ENCODE measurements around the gene UBE2B. TPM values are rescaled to one million over a fixed set of nuclear protein-coding genes. Genes with fewer than 3 reads are reported as not detected.
"Not testable (repeated sequence)": the region's sequence is repeated elsewhere in the genome, so short reads cannot be mapped to it uniquely, and the experiment has no call there.

Gene UBE2B
- total RNA-seq, 1 experiment from 2014 or later, result 91.9 TPM

DNA sequence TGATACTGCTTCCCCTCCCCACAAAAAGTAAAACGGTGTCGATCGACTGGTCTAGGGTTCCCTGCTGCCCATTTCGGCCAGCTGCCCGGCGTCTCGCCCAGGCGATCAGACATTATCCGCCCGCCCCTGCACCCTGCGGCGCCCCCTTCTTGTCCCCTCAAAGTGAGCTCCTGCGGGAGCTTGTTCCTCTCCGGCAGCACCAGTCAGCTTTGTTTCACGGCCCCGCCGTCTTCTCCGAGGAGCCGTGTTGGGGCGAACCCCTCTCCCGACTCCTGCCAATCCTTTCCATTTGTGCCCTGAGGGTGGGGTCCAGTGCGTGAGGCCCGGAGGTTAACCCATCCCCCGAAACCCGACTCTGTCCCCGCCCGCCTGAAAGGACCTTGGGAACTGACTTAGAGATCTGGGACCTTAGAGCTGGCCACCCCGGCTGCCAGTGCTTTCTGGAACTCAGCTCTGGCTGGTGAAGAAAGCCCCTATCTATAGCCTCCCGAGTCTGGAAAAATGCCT is 518 bp downstream of the UBE2B start:
- Histone ChIP-seq H3K27me3 (ENCODE audit: insufficient read depth, low read length) (no peaks in the 10 kb centered on the region), H3K79me2 (ENCODE audit: insufficient read depth, low read length) (peaks cover 53% of the 10 kb centered on the region), H3K9ac (ENCODE audit: low read length) (peak overlapping the region; percentile 82), H3K9me3 (ENCODE audit: control insufficient read depth in 1 of 2, insufficient read depth in 1 of 2, low read depth in 1 of 2, low read length in 2 of 2) (no peaks in the 10 kb centered on the region), H3K4me1 (ENCODE audit: control insufficient read depth in 1 of 2, insufficient read depth in 2 of 2, low read length in 2 of 2) (peaks cover 14 to 26% of the 10 kb centered on the region in 2 experiments), H2AFZ (ENCODE audit: low read depth, low read length, poor library complexity, severe bottlenecking) (no peak overlapping the region), H3K9me2 (ENCODE audit: insufficient read depth) (no peaks in the 10 kb centered on the region), H4K20me1 (ENCODE audit: insufficient read depth) (no peaks in the 10 kb centered on the region; the same call in 1 of the 2 replicates), H3K4me3 (replicated peaks in 1 of 2; ENCODE audit: low read depth in 1 of 2, low read length in 2 of 2) (peak overlapping the region; percentile 72 to 97), H3K27ac (ENCODE audit: low read depth, low read length) (peak overlapping the region; percentile 73), H3K36me3 (ENCODE audit: control insufficient read depth in 1 of 2, insufficient read depth in 2 of 2, low read length in 2 of 2) (peaks cover 0 to 9% of the 10 kb centered on the region in 2 experiments; a peak in 2 of 4 replicates), H3K4me2 (ENCODE audit: low read length) (peak overlapping the region; percentile 88)
- ChIA-PET RAD21 (ENCODE audit: low non-redundant PET in 1 of 2, low total read pairs in 2 of 2, uncharacterized antibody in 2 of 2, unreplicated experiment in 2 of 2) (no interaction called here), CTCF (interaction anchor here (1.2 kb wide), 1 partner anchor 215 kb away, joined by 5 read pairs; no protein-coding TSS in a partner anchor), POLR2A (interaction anchor here (0.7 kb wide), 1 partner anchor 194 kb away, joined by 3 read pairs; no protein-coding TSS in a partner anchor)
- no TSS peak for BruUV-seq (replicated peaks)
- intact Hi-C loops (cut with micrococcal nuclease), result loop anchor here (1.0 to 5.0 kb wide), 2 partner anchors 153 to 215 kb away; partner anchors contain the start of gene JADE2
- peak; percentile 37 for ATAC-seq
- TF ChIP-seq ZFX (IDR thresholded peaks at IDR 0.05) (peak; percentile 5; the same call in 1 of the 2 replicates), RAD21 (IDR thresholded peaks at IDR 0.05; ENCODE audit: low read depth) (no peak)
- no peak for DNase-seq (ENCODE audit: low read depth, low spot score)

DNA sequence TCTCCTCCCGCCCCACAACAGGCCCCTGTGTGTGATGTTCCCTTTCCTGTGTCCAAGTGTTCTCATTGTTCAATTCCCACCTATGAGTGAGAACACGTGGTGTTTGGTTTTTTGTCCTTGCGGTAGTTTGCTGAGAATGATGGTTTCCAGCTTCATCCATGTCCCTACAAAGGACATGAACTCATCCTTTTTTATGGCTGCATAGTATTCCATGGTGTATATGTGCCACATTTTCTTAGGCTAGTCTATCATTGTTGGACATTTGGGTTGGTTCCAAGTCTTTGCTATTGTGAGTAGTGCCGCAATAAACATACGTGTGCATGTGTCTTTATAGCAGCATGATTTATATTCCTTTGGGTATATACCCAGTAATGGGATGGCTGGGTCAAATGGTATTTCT is 2.3 kb downstream of the UBE2B start:
- H3K9me3 ChIP-seq (ENCODE audit: control insufficient read depth in 1 of 2, insufficient read depth in 1 of 2, low read depth in 1 of 2, low read length in 2 of 2); BruUV-seq (replicated peaks); CTCF ChIA-PET; RAD21 ChIA-PET (ENCODE audit: low non-redundant PET in 1 of 2, low total read pairs in 2 of 2, uncharacterized antibody in 2 of 2, unreplicated experiment in 2 of 2); H3K9me2 ChIP-seq (ENCODE audit: insufficient read depth); DNase-seq (ENCODE audit: low read depth, low spot score); H3K27me3 ChIP-seq (ENCODE audit: insufficient read depth, low read length); H3K4me2 ChIP-seq (ENCODE audit: low read length); H3K9ac ChIP-seq (ENCODE audit: low read length); H4K20me1 ChIP-seq (ENCODE audit: insufficient read depth); H3K27ac ChIP-seq (ENCODE audit: low read depth, low read length); POLR2A ChIA-PET; H3K4me3 ChIP-seq (replicated peaks in 1 of 2; ENCODE audit: low read depth in 1 of 2, low read length in 2 of 2); H2AFZ ChIP-seq (ENCODE audit: low read depth, low read length, poor library complexity, severe bottlenecking); ATAC-seq: not testable (repeated sequence)
- H3K79me2 ChIP-seq (ENCODE audit: insufficient read depth, low read length), result peaks cover 69% of the 10 kb centered on the region
- H3K4me1 ChIP-seq (ENCODE audit: control insufficient read depth in 1 of 2, insufficient read depth in 2 of 2, low read length in 2 of 2), result peaks cover 14 to 21% of the 10 kb centered on the region in 2 experiments
- intact Hi-C loops (cut with micrococcal nuclease), result loop anchor here (5.0 kb wide), 1 partner anchor 214 kb away; no protein-coding TSS in a partner anchor
- peaks cover 0 to 18% of the 10 kb centered on the region in 2 experiments; a peak in 3 of 4 replicates for H3K36me3 ChIP-seq (ENCODE audit: control insufficient read depth in 1 of 2, insufficient read depth in 2 of 2, low read length in 2 of 2)
